GM12878 (cell line): ENCODE results near the gene IGF2BP1.

ENCODE experiments used
- CHD2 ChIP-seq: IDR thresholded peaks from 2 replicates; pipeline ENCODE4 v1.6.1; 2011; ENCODE audit warnings: low read depth, low read length, improper control_type of control experiment, borderline replicate concordance
- SMAD1 ChIP-seq: fragments of 450-650 bp; IDR thresholded peaks from 2 replicates; pipeline ENCODE4 v1.6.1; 2018; ENCODE audit warnings: mild to moderate bottlenecking, low read depth; ENCODE audit not compliant: partially characterized antibody
- TF ChIP-seq, protein P1 (sequence below): fragments of 150-350 bp; IDR thresholded peaks from 2 replicates; pipeline ENCODE4 v1.6.1; 2016; ENCODE audit warnings: low read depth, low read length
- TF ChIP-seq, protein P2 (sequence below), 3 experiments: IDR thresholded peaks in 2 of 3; conservative IDR thresholded peaks in 1 of 3; 2 replicates each; pipeline ENCODE4 v1.5.1; 2011; ENCODE audit warnings: low read depth in 3 of 3, low read length in 3 of 3, mild to moderate bottlenecking in 3 of 3, control low read depth in 2 of 3, moderate library complexity in 2 of 3, inconsistent platforms in 1 of 3, mixed read lengths in 1 of 3; ENCODE audit not compliant: control insufficient read depth in 2 of 3, insufficient read depth in 1 of 3; ENCODE audit errors: extremely low read depth in 1 of 3
- TF ChIP-seq, protein P3 (sequence below): IDR thresholded peaks from 2 replicates; pipeline ENCODE4 v1.6.1; 2011; ENCODE audit warnings: low read depth, low read length, improper control_type of control experiment, borderline replicate concordance

GRCh38 chr17:49053171-49053829 is 56.1 kb downstream of the IGF2BP1 start:
- no peak for TF ChIP-seq SMAD1
- TF ChIP-seq, protein P1, sequence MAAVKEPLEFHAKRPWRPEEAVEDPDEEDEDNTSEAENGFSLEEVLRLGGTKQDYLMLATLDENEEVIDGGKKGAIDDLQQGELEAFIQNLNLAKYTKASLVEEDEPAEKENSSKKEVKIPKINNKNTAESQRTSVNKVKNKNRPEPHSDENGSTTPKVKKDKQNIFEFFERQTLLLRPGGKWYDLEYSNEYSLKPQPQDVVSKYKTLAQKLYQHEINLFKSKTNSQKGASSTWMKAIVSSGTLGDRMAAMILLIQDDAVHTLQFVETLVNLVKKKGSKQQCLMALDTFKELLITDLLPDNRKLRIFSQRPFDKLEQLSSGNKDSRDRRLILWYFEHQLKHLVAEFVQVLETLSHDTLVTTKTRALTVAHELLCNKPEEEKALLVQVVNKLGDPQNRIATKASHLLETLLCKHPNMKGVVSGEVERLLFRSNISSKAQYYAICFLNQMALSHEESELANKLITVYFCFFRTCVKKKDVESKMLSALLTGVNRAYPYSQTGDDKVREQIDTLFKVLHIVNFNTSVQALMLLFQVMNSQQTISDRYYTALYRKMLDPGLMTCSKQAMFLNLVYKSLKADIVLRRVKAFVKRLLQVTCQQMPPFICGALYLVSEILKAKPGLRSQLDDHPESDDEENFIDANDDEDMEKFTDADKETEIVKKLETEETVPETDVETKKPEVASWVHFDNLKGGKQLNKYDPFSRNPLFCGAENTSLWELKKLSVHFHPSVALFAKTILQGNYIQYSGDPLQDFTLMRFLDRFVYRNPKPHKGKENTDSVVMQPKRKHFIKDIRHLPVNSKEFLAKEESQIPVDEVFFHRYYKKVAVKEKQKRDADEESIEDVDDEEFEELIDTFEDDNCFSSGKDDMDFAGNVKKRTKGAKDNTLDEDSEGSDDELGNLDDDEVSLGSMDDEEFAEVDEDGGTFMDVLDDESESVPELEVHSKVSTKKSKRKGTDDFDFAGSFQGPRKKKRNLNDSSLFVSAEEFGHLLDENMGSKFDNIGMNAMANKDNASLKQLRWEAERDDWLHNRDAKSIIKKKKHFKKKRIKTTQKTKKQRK: no peak
- no peak for TF ChIP-seq CHD2
- TF ChIP-seq, protein P2, sequence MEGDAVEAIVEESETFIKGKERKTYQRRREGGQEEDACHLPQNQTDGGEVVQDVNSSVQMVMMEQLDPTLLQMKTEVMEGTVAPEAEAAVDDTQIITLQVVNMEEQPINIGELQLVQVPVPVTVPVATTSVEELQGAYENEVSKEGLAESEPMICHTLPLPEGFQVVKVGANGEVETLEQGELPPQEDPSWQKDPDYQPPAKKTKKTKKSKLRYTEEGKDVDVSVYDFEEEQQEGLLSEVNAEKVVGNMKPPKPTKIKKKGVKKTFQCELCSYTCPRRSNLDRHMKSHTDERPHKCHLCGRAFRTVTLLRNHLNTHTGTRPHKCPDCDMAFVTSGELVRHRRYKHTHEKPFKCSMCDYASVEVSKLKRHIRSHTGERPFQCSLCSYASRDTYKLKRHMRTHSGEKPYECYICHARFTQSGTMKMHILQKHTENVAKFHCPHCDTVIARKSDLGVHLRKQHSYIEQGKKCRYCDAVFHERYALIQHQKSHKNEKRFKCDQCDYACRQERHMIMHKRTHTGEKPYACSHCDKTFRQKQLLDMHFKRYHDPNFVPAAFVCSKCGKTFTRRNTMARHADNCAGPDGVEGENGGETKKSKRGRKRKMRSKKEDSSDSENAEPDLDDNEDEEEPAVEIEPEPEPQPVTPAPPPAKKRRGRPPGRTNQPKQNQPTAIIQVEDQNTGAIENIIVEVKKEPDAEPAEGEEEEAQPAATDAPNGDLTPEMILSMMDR (IDR thresholded peaks at IDR 0.05 in 2 of 3, conservative IDR thresholded peaks at IDR 0.05 in 1 of 3; ENCODE audit: control insufficient read depth in 2 of 3, extremely low read depth in 1 of 3, insufficient read depth in 1 of 3, low read depth in 3 of 3, low read length in 3 of 3): no peak
- TF ChIP-seq, protein P3, sequence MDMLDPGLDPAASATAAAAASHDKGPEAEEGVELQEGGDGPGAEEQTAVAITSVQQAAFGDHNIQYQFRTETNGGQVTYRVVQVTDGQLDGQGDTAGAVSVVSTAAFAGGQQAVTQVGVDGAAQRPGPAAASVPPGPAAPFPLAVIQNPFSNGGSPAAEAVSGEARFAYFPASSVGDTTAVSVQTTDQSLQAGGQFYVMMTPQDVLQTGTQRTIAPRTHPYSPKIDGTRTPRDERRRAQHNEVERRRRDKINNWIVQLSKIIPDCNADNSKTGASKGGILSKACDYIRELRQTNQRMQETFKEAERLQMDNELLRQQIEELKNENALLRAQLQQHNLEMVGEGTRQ: no peak
